Measurements from ENCODE around the gene WDR33.

Gene WDR33

GRCh38 chr2:127672341-127673224 lies 138.4 kb downstream of the WDR33 start:
- no peak for DNase-seq (ENCODE audit: low read depth, low spot score)

- no peak for DNase-seq (ENCODE audit: low read depth, low spot score)
Measured at GRCh38 chr2:127671557-127672302, 139.2 kb downstream of the WDR33 start.

- no peak for DNase-seq (ENCODE audit: low read depth, low spot score)
Measured at GRCh38 chr2:127670957-127671290, 140.0 kb downstream of the WDR33 start.

- DNase-seq (ENCODE audit: low read depth, low spot score): no peak
Measured at GRCh38 chr2:127670055-127670956, 140.7 kb downstream of the WDR33 start.

- no peak for DNase-seq (ENCODE audit: low read depth, low spot score)
Measured at GRCh38 chr2:127669056-127669455, 141.9 kb downstream of the WDR33 start.

- DNase-seq (ENCODE audit: low read depth, low spot score): no peak
Measured at GRCh38 chr2:127665267-127665893, 145.6 kb downstream of the WDR33 start.

- no peak for DNase-seq (ENCODE audit: low read depth, low spot score)
Measured at GRCh38 chr2:127664895-127665225, 146.1 kb downstream of the WDR33 start.

- no peak for DNase-seq (ENCODE audit: low read depth, low spot score)
Measured at GRCh38 chr2:127664065-127664894, 146.7 kb downstream of the WDR33 start.

- DNase-seq (ENCODE audit: low read depth, low spot score): no peak
Measured at GRCh38 chr2:127663566-127664064, 147.4 kb downstream of the WDR33 start.

- DNase-seq (ENCODE audit: low read depth, low spot score): no peak
Measured at GRCh38 chr2:127662937-127663565, 147.9 kb downstream of the WDR33 start.

GRCh38 chr2:127661949-127662510 lies 148.9 kb downstream of the WDR33 start:
- DNase-seq (ENCODE audit: low read depth, low spot score): no peak

GRCh38 chr2:127661072-127661649 lies 149.8 kb downstream of the WDR33 start:
- DNase-seq (ENCODE audit: low read depth, low spot score): no peak

GRCh38 chr2:127660291-127660578 lies 150.7 kb downstream of the WDR33 start:
- DNase-seq (ENCODE audit: low read depth, low spot score): no peak

GRCh38 chr2:127659408-127660290 lies 151.3 kb downstream of the WDR33 start:
- DNase-seq (ENCODE audit: low read depth, low spot score): no peak

- DNase-seq (ENCODE audit: low read depth, low spot score): no peak
Measured at GRCh38 chr2:127658641-127659407, 152.1 kb downstream of the WDR33 start.

- no peak for DNase-seq (ENCODE audit: low read depth, low spot score)
Measured at GRCh38 chr2:127658146-127658545, 152.8 kb downstream of the WDR33 start.

- no peak for DNase-seq (ENCODE audit: low read depth, low spot score)
Measured at GRCh38 chr2:127657232-127657595, 153.8 kb downstream of the WDR33 start.

Measured in iPS DF 19.7 (cell line).